ENCODE measurements around the gene SENP2. TPM values are rescaled to one million over a fixed set of nuclear protein-coding genes. Genes with fewer than 3 reads are reported as not detected.

The SENP2 gene
- total and polyA plus RNA-seq, 9 of the 15 experiments (the other 6 are each of a cell fraction or from before 2014, with no cell fraction given), result 11.8 to 67.1 (median 41.1) TPM

GRCh38 chr3:185625784-185626183 lies 39.7 kb downstream of the SENP2 start:
- POLR2A ChIA-PET, result interaction anchor here (0.6 kb wide), 1 partner anchor 172 kb away, joined by 3 read pairs; no protein-coding TSS in a partner anchor
- 100% methylated on average over 1 of the region's 1 CpG for WGBS (ENCODE audit: insufficient coverage, low coverage, missing lambda C conversion rate)
- TF ChIP-seq ARID1B (IDR thresholded peaks at IDR 0.05) (no peak), FUS (optimal IDR thresholded peaks at IDR 0.05; ENCODE audit: low read depth, low read length) (no peak), MNT (conservative IDR thresholded peaks at IDR 0.05) (no peak), ZFX (CRISPR knock-in tag; IDR thresholded peaks at IDR 0.05) (no peak), NR4A1 (CRISPR knock-in tag; IDR thresholded peaks at IDR 0.05) (no peak), NR4A1 (tag; IDR thresholded peaks at IDR 0.05) (no peak), KLF13 (tag; IDR thresholded peaks at IDR 0.05; ENCODE audit: borderline replicate concordance, low read depth) (no peak), NR2C2 (CRISPR knock-in tag; IDR thresholded peaks at IDR 0.05) (no peak), NR2C2 (tag; IDR thresholded peaks at IDR 0.05) (no peak), MXD1 (CRISPR knock-in tag; IDR thresholded peaks at IDR 0.05; ENCODE audit: borderline replicate concordance, poor library complexity, severe bottlenecking) (no peak), EZH2 (IDR thresholded peaks at IDR 0.05; ENCODE audit: borderline replicate concordance, low read depth, low read length) (no peak)
- no peaks in the 10 kb centered on the region for H3K9me1 ChIP-seq (ENCODE audit: control insufficient read depth, insufficient read depth, low read length)
- no peak overlapping the region for H2AFZ ChIP-seq (ENCODE audit: low read depth, low read length)
- CTCF ChIA-PET (ENCODE audit: low intra/inter-chr PET ratio), result no interaction called here
- no peaks in the 10 kb centered on the region for H3K9me3 ChIP-seq (replicated peaks; ENCODE audit: control insufficient read depth, insufficient read depth, low read depth, low read length)
- no TSS peak for BruUV-seq (replicated peaks)
- no peak overlapping the region for H3K4me2 ChIP-seq (ENCODE audit: insufficient read depth, low read length)
- no peaks in the 10 kb centered on the region for H3K79me2 ChIP-seq (ENCODE audit: control insufficient read depth, insufficient read depth, low read length)
- H3K36me3 ChIP-seq (ENCODE audit: control insufficient read depth, insufficient read depth, low read length), result peaks cover 44% of the 10 kb centered on the region; the same call in 2 of the 3 replicates
- H3K27ac ChIP-seq (ENCODE audit: extremely low read depth, low read depth, low read length), result no peak overlapping the region
- H3K27me3 ChIP-seq (ENCODE audit: control insufficient read depth in 2 of 2, insufficient read depth in 2 of 2, low read length in 2 of 2), result no peaks in the 10 kb centered on the region
- no peaks in the 10 kb centered on the region for H3K4me1 ChIP-seq (replicated peaks in 1 of 2; ENCODE audit: control insufficient read depth in 2 of 2, insufficient read depth in 2 of 2, low read length in 2 of 2)
- H4K20me1 ChIP-seq (replicated peaks; ENCODE audit: control insufficient read depth, insufficient read depth, low read length), result no peaks in the 10 kb centered on the region
- H3K9ac ChIP-seq (ENCODE audit: insufficient read depth in 1 of 2, low read depth in 2 of 2, low read length in 2 of 2), result no peak overlapping the region
- no peak for DNase-seq (ENCODE audit: extremely low read depth in 1 of 4, low spot score in 3 of 4)
- no peak overlapping the region for H3K4me3 ChIP-seq
- FAIRE-seq, result no peak
- in situ Hi-C loops (cut with MboI), result no loop called here
- ATAC-seq, result no peak
- intact Hi-C loops (cut with micrococcal nuclease), result no loop called here
